Stomach smooth muscle (tissue), 2 donors: ENCODE data around the gene DIABLO.
"Not testable (repeated sequence)": the region's sequence is repeated elsewhere in the genome, so short reads cannot be mapped to it uniquely, and the experiment has no call there.

Source experiments
- H3K27ac ChIP-seq: one replicate; pipeline ENCODE4 v1.7.0; 2013; ENCODE audit warnings: mild to moderate bottlenecking, low read length, inconsistent platforms
- H3K27me3 ChIP-seq, 2 donors: one replicate each; pipeline ENCODE4 v1.7.0; 2013; ENCODE audit warnings: low read length in 2 of 2; ENCODE audit not compliant: insufficient read depth in 2 of 2, control insufficient read depth in 1 of 2
- H3K36me3 ChIP-seq, 2 donors: one replicate each; pipeline ENCODE4 v1.7.0; 2013; ENCODE audit warnings: low read length in 2 of 2; ENCODE audit not compliant: control insufficient read depth in 2 of 2, insufficient read depth in 2 of 2
- H3K4me1 ChIP-seq: one replicate; pipeline ENCODE4 v1.7.0; 2013; ENCODE audit warnings: low read length; ENCODE audit not compliant: control insufficient read depth, insufficient read depth
- H3K4me3 ChIP-seq, 2 donors: one replicate each; pipeline ENCODE4 v1.7.0; 2013; ENCODE audit warnings: low read length in 2 of 2
- H3K9ac ChIP-seq, 2 donors: one replicate each; pipeline ENCODE4 v1.7.0; 2013; ENCODE audit warnings: low read length in 2 of 2, mild to moderate bottlenecking in 1 of 2
- H3K9me3 ChIP-seq, 2 donors: one replicate each; pipeline ENCODE4 v1.7.0; 2013; ENCODE audit warnings: low read length in 2 of 2; ENCODE audit not compliant: control insufficient read depth in 2 of 2
- donor health status: healthy.
- donor health status: Pancreatic carcinoma.

The DIABLO gene

GRCh38 chr12:122208073-122208820, 17.6 kb downstream of the DIABLO start:
- Histone ChIP-seq H3K27ac (no peak overlapping the region), H3K36me3 (peaks cover 33 to 40% of the 10 kb centered on the region in 2 donors), H3K4me3 (no peak overlapping the region), H3K9ac (no peak overlapping the region), H3K4me1 (peaks cover 10% of the 10 kb centered on the region), H3K9me3 (no peaks in the 10 kb centered on the region), H3K27me3 (peaks cover 8 to 24% of the 10 kb centered on the region in 2 donors)

GRCh38 chr12:122207391-122207790, 18.5 kb downstream of the DIABLO start:
- no peak overlapping the region for H3K9ac ChIP-seq
- peaks cover 16 to 32% of the 10 kb centered on the region in 2 donors for H3K27me3 ChIP-seq
- no peak overlapping the region for H3K4me3 ChIP-seq
- H3K4me1 ChIP-seq = peaks cover 14% of the 10 kb centered on the region
- H3K36me3 ChIP-seq = peaks cover 28 to 35% of the 10 kb centered on the region in 2 donors
- no peaks in the 10 kb centered on the region for H3K9me3 ChIP-seq
- H3K27ac ChIP-seq = no peak overlapping the region

- no peak overlapping the region for H3K4me3 ChIP-seq
- H3K4me1 ChIP-seq = peaks cover 14% of the 10 kb centered on the region
- H3K27me3 ChIP-seq = peaks cover 16 to 33% of the 10 kb centered on the region in 2 donors
- no peak overlapping the region for H3K9ac ChIP-seq
- no peaks in the 10 kb centered on the region for H3K9me3 ChIP-seq
- H3K36me3 ChIP-seq = peaks cover 24 to 35% of the 10 kb centered on the region in 2 donors
- H3K27ac ChIP-seq = no peak overlapping the region
Observed at GRCh38 chr12:122206976-122207375, 18.9 kb downstream of the DIABLO start.

GRCh38 chr12:122206111-122206881, 19.6 kb downstream of the DIABLO start:
- Histone ChIP-seq H3K4me3 (no peak overlapping the region), H3K9ac (no peak overlapping the region), H3K4me1 (peaks cover 14% of the 10 kb centered on the region), H3K27me3 (peaks cover 22 to 38% of the 10 kb centered on the region in 2 donors), H3K27ac (no peak overlapping the region), H3K9me3 (no peaks in the 10 kb centered on the region), H3K36me3 (peaks cover 23 to 32% of the 10 kb centered on the region in 2 donors)

GRCh38 chr12:122205053-122205925, 20.6 kb downstream of the DIABLO start:
- Histone ChIP-seq H3K27ac (no peak overlapping the region), H3K9ac (no peak overlapping the region), H3K4me1 (peaks cover 14% of the 10 kb centered on the region), H3K36me3 (peaks cover 23 to 25% of the 10 kb centered on the region in 2 donors), H3K9me3 (no peaks in the 10 kb centered on the region), H3K4me3 (no peak overlapping the region), H3K27me3 (peaks cover 29 to 48% of the 10 kb centered on the region in 2 donors)

GRCh38 chr12:122204167-122205052, 21.4 kb downstream of the DIABLO start:
- Histone ChIP-seq H3K4me3 (peak overlapping the region in 1 of 2 donors; percentile 74), H3K4me1 (peaks cover 14% of the 10 kb centered on the region), H3K27ac (no peak overlapping the region), H3K9ac (no peak overlapping the region), H3K9me3 (no peaks in the 10 kb centered on the region), H3K36me3 (peaks cover 16 to 18% of the 10 kb centered on the region in 2 donors), H3K27me3 (peaks cover 36 to 51% of the 10 kb centered on the region in 2 donors)

GRCh38 chr12:122203301-122204166, 22.3 kb downstream of the DIABLO start, which contains the start of gene B3GNT4:
Gene B3GNT4 (plus strand): TSS chr12:122203709. CDS start chr12:122204619, 910 bp downstream.
- H3K9me3 ChIP-seq = no peaks in the 10 kb centered on the region
- H3K36me3 ChIP-seq = peaks cover 14 to 18% of the 10 kb centered on the region in 2 donors
- no peak within 1 kb of the TSS for H3K27ac ChIP-seq
- peak within 1 kb of the TSS; percentile 60 to 74 for H3K4me3 ChIP-seq
- H3K4me1 ChIP-seq = peaks cover 14% of the 10 kb centered on the region
- no peak within 1 kb of the TSS for H3K9ac ChIP-seq
- peaks cover 36 to 51% of the 10 kb centered on the region in 2 donors for H3K27me3 ChIP-seq

- Histone ChIP-seq H3K36me3 (peaks cover 7 to 11% of the 10 kb centered on the region in 2 donors), H3K4me1 (peaks cover 14% of the 10 kb centered on the region), H3K4me3 (peak overlapping the region; percentile 60 to 74), H3K27me3 (peaks cover 38 to 51% of the 10 kb centered on the region in 2 donors)
- not testable (repeated sequence) for H3K9me3 ChIP-seq, H3K27ac ChIP-seq, H3K9ac ChIP-seq
Observed at GRCh38 chr12:122202811-122203210, 23.0 kb downstream of the DIABLO start.

GRCh38 chr12:122202017-122202416, 23.8 kb downstream of the DIABLO start:
- Histone ChIP-seq H3K9me3 (no peaks in the 10 kb centered on the region), H3K4me3 (no peak overlapping the region), H3K9ac (no peak overlapping the region), H3K4me1 (peaks cover 14% of the 10 kb centered on the region), H3K27me3 (peaks cover 38 to 51% of the 10 kb centered on the region in 2 donors), H3K36me3 (peaks cover 3% of the 10 kb centered on the region in 2 donors), H3K27ac (no peak overlapping the region)
